Coronary artery (tissue), 2 donors: Measurements from ENCODE around the gene RNF222.
"Not testable (repeated sequence)": the region's sequence is repeated elsewhere in the genome, so short reads cannot be mapped to it uniquely, and the experiment has no call there.

Experiments
- DNase-seq: peaks from one replicate; pipeline ENCODE4 v3.0.0-alpha.2; 2017; ENCODE audit warnings: low spot score
- H3K27ac ChIP-seq, 2 donors: fragments of 200-600 bp; sonication (generic); one replicate each; pipeline ENCODE4 v1.5.1; 2016 to 2019
- H3K4me3 ChIP-seq: fragments of 200-600 bp; sonication (generic); 2 replicates; pipeline ENCODE4 v1.5.1; 2016; ENCODE audit warnings: mild to moderate bottlenecking, moderate library complexity
- CTCF ChIP-seq: fragments of 200-600 bp; sonication (generic); IDR thresholded peaks from one replicate; pipeline ENCODE4 v1.5.1; 2019; ENCODE audit warnings: antibody characterized with exemption

Gene RNF222

GRCh38 chr17:8402921-8403536, 5.4 kb upstream of the RNF222 start:
- TF ChIP-seq CTCF = no peak
- Histone ChIP-seq H3K4me3 (no peak overlapping the region), H3K27ac (no peak overlapping the region)
- DNase-seq = no peak

- TF ChIP-seq CTCF = no peak
- DNase-seq = no peak
- no peak overlapping the region for H3K27ac ChIP-seq
- no peak overlapping the region for H3K4me3 ChIP-seq
These were observed 3.5 kb upstream of the RNF222 start for GRCh38 chr17:8401107-8401506.

- DNase-seq = no peak
- Histone ChIP-seq H3K4me3 (no peak overlapping the region), H3K27ac (no peak overlapping the region)
- TF ChIP-seq CTCF = no peak
These were observed 1.4 kb upstream of the RNF222 start for GRCh38 chr17:8398980-8399379.

GRCh38 chr17:8394497-8394896, 3.1 kb downstream of the RNF222 start:
- H3K4me3 ChIP-seq, H3K27ac ChIP-seq, DNase-seq: not testable (repeated sequence)

GRCh38 chr17:8393470-8394231, 4.0 kb downstream of the RNF222 start:
- TF ChIP-seq CTCF = no peak
- Histone ChIP-seq H3K4me3 (no peak overlapping the region), H3K27ac (no peak overlapping the region)
- DNase-seq = no peak

- no peak for DNase-seq
- no peak overlapping the region for H3K27ac ChIP-seq
- H3K4me3 ChIP-seq = no peak overlapping the region
- no peak for TF ChIP-seq CTCF
These were observed 4.8 kb downstream of the RNF222 start for GRCh38 chr17:8392674-8393469.

- H3K4me3 ChIP-seq = no peak overlapping the region
- no peak for DNase-seq
- no peak for TF ChIP-seq CTCF
- no peak overlapping the region for H3K27ac ChIP-seq
These were observed 5.4 kb downstream of the RNF222 start for GRCh38 chr17:8392274-8392673.
